ENCODE measurements around the gene RNU11.
"Not testable (repeated sequence)": the region's sequence is repeated elsewhere in the genome, so short reads cannot be mapped to it uniquely, and the experiment has no call there.

GRCh38 chr1:28655448-28656311 is 7.3 kb downstream of the RNU11 start:
- not testable (repeated sequence) for TF ChIP-seq CTCF (IDR thresholded peaks at IDR 0.05 in 8 of 11, conservative IDR thresholded peaks at IDR 0.05 in 3 of 11); POLR2AphosphoS5 (IDR thresholded peaks at IDR 0.05)
